SH-SY5Y (cell line): ENCODE data around the gene AP1AR.

ENCODE experiments used
- GATA2 ChIP-seq: IDR thresholded peaks from 2 replicates; pipeline ENCODE4 v1.6.1; 2011; ENCODE audit warnings: mild to moderate bottlenecking, low read depth, low read length
- GATA3 ChIP-seq: IDR thresholded peaks from 2 replicates; pipeline ENCODE4 v1.6.1; 2011; ENCODE audit warnings: low read depth, mild to moderate bottlenecking, low read length, moderate library complexity

- TF ChIP-seq GATA2 (no peak), GATA3 (no peak)
Observed at GRCh38 chr4:112277220-112277619, 45.6 kb downstream of the AP1AR start.
